HG03439 (cell line): Measurements from ENCODE around the gene ADIRF.
"Not testable (repeated sequence)": the region's sequence is repeated elsewhere in the genome, so short reads cannot be mapped to it uniquely, and the experiment has no call there.

ENCODE experiments used
- ATAC-seq: cut with Tn5 transposase; IDR thresholded peaks from one replicate; pipeline ENCODE4 v1.9.1; 2021; ENCODE audit warnings: mild to moderate bottlenecking, moderate library complexity; ENCODE audit not compliant: unreplicated experiment

ADIRF gene

GRCh38 chr10:87019504-87019903 lies 51.2 kb downstream of the ADIRF start:
- not testable (repeated sequence) for ATAC-seq

DNA sequence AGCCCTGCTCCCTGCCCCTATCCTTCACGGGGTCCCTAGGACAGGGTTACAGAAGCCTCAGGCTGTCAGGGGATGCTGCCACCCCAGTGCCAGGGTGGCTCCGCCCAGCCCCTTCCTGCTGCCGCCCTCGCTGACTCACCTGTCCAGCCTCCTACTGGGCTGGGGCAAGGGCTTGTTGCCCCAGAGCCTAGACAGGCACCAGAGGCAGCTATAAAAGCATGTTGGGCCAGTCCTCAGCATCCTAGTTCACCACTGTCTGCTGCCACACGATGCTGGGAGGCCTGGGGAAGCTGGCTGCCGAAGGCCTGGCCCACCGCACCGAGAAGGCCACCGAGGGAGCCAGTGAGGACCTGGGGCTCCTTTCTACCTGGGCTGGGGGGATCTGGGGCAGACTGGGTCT lies 51.8 kb downstream of the ADIRF start, which contains the start of gene FAM25A:
Gene FAM25A, plus strand, starts transcription at position 239 of the 400 bp plus-strand sequence. Its CDS starts 31 bp downstream, at position 270.
- ATAC-seq = not testable (repeated sequence)
